Activated CD4-positive, alpha-beta T cell treated with anti-CD3 and anti-CD28 coated beads for 48 hours (primary cell): ENCODE results near the gene PASD1.
"Not testable (repeated sequence)": the region's sequence is repeated elsewhere in the genome, so short reads cannot be mapped to it uniquely, and the experiment has no call there.

ENCODE experiments used
- DNase-seq: peaks from one replicate; pipeline ENCODE4 v3.0.0-alpha.2; 2020

PASD1 gene, protein sequence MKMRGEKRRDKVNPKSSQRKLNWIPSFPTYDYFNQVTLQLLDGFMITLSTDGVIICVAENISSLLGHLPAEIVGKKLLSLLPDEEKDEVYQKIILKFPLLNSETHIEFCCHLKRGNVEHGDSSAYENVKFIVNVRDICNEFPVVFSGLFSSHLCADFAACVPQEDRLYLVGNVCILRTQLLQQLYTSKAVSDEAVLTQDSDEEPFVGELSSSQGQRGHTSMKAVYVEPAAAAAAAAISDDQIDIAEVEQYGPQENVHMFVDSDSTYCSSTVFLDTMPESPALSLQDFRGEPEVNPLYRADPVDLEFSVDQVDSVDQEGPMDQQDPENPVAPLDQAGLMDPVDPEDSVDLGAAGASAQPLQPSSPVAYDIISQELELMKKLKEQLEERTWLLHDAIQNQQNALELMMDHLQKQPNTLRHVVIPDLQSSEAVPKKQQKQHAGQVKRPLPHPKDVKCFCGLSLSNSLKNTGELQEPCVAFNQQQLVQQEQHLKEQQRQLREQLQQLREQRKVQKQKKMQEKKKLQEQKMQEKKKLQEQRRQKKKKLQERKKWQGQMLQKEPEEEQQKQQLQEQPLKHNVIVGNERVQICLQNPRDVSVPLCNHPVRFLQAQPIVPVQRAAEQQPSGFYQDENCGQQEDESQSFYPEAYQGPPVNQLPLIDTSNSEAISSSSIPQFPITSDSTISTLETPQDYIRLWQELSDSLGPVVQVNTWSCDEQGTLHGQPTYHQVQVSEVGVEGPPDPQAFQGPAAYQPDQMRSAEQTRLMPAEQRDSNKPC

GRCh38 chrX:151563449-151563848 lies at the start of gene PASD1:
TSS of gene PASD1 (plus strand) at chrX:151563675. CDS start at chrX:151601554, 37,879 bp downstream.
- no peak for DNase-seq

DNA sequence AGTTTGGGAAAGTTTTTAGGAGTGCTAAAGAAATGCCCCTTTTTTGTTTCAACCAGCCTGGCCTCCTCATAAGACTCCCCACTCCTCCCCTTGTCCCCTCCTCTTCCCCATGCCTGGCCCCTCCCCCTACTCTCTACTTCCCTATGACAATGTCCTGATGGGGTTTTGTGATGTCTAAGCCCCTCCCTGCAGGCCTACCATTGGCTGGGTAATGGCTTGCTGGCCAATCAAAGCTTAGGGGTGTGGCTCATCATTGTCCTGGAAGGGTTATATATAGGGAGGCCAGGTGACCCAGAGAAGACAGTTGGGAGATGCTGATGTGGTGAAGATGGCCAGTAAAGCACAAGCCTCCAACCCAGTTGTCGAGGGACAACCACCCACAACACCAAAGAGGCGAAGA lies 48.2 kb upstream of the PASD1 start:
- DNase-seq: no peak

GRCh38 chrX:151516538-151517187 lies 46.8 kb upstream of the PASD1 start:
- DNase-seq: no peak

GRCh38 chrX:151517421-151517820 lies 46.1 kb upstream of the PASD1 start:
- no peak for DNase-seq

GRCh38 chrX:151523351-151523750 lies 40.1 kb upstream of the PASD1 start:
- no peak for DNase-seq

DNA sequence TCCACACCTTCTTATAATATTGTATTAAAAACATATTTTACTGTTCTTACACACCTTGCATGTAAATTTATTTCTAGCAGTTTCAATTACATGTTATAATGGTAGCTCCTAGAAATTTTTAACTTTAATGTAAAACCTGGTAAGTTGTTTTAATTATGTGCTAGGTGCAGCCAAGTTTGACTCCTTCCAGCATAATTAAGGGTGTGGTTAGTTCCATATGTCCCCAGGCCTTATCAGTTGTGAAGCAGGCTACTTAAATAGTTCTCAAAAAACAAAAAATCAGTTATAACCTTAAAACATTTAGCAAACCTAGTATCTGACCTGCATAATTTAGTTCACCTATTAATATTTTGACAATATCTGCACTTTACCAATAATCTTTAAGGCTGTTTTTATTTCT lies 26.9 kb upstream of the PASD1 start:
- DNase-seq: no peak

GRCh38 chrX:151537572-151537971 lies 25.9 kb upstream of the PASD1 start:
- no peak for DNase-seq

DNA sequence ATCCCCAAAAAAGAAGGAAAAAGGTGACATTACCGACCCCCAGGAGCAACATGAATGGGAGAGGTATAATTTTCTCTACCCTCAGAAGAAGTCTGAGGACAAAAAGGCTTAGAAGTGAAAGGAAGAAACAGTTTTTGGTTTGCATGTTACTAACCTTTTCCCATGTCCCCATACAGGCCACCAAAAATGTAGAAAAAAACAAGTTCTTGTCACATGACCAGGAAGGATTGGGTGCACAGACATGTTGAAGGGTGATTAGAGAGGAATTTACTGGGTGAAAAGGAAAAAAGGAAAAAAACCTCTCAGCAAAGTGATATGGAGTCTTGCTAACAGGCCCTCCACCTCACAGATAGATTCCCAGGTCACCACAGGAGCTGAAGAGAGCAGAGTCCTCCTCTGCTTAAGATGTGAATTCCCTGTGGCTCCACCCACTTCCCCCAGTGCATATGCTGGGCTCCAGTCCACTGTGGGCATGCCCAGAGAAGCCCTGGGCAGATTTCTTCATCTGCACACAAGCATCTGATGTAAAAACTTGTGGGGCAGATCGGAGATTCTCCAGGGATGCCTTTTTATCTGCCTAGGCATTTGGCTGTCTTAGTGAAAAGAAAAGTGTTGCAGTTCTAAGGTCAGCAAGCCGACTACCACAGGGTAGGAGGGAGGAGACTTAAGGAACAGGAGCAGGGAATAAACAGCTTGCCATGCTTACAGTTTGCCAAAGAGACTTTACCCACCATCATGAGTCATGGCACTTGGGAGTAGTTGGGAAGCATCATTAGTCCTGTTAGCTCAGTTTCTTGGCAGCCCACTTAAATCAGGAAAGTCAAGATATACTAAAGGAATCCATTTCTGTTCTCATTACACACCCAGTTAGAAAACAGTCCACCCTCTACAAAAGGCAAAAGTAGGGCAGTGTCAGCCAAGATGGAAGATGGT lies 25.0 kb upstream of the PASD1 start:
- DNase-seq: no peak

DNA sequence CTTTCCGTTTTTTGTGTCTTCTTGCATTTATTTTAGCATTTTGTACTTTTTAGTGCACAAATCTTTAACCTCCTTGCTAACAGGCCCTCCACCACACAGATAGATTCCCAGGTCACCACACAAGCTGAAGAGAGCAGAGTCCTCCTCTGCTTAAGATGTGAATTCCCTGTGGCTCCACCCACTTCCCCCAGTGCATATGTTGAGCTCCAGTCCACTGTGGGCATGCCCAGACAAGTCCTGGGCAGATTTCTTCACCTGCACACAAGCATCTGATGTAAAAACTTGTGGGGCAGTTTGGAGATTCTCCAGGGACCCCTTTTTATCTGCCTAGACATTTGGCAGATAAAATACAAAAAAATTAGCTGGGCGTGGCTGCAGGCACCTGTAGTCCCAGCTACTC lies 19.8 kb upstream of the PASD1 start:
- no peak for DNase-seq

GRCh38 chrX:151546226-151546625 lies 17.2 kb upstream of the PASD1 start:
- DNase-seq: not testable (repeated sequence)

DNA sequence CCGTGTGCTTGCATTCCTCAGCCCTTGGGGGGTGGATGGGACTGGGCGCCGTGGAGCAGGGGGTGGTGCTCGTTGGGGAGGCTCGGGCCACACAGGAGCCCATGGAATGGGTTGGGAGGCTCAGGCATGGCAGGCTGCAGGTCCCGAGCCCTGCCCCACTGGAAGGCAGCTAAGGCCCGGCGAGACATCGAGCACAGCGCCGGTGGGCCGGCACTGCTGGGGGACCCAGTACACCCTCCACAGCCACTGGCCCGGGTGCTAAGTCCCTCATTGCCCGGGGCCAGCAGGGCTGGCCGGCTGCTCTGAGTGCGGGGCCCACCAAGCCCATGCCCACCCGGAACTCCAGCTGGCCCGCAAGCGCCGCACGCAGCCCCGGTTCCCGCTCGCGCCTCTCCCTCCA lies 12.3 kb upstream of the PASD1 start:
- DNase-seq: not testable (repeated sequence)

GRCh38 chrX:151552743-151553142 lies 10.7 kb upstream of the PASD1 start:
- no peak for DNase-seq

DNA sequence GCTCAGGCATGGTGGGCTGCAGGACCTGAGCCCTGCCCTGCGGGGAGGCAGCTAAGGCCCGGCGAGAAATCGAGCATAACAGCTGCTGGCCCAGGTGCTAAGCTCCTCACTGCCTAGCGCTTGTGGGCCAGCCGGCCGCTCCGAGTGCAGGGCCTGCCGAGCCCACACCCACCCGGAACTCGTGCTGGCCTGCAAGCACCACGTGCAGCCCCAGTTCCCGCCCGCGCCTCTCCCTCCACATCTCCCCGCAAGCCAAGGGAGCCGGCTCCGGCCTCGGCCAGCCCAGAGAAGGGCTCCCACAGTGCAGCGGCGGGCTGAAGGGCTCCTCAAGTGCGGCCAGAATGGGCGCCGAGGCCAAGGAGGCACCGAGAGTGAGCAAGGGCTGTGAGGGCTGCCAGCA lies 8.2 kb upstream of the PASD1 start:
- not testable (repeated sequence) for DNase-seq

- not testable (repeated sequence) for DNase-seq
These were observed 990 bp upstream of the PASD1 start for GRCh38 chrX:151562485-151562884.

GRCh38 chrX:151563003-151563402 lies 472 bp upstream of the PASD1 start:
- not testable (repeated sequence) for DNase-seq

DNA sequence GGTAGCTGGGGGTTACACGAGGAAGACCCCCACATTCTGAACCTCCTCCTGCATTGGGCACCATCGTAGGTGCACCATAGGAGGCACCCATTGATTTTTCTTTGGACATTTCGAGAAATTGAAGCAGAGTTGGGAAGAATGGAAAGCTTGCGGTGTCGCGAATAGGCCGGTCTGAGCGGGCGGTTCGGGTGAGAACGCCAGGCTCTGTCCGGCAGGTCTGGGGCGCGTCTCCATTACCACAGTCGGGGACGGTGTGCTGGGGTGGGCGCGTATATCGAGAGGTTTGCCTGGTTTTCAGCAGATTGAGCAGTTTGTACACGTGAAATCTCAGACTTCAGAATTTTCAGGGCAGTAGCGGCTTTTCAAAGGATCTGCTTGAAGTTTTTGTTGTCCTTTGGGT lies 560 bp downstream of the PASD1 start:
- DNase-seq: no peak

- DNase-seq: not testable (repeated sequence)
These were observed 3.4 kb downstream of the PASD1 start for GRCh38 chrX:151566872-151567271.

- no peak for DNase-seq
These were observed 7.1 kb downstream of the PASD1 start for GRCh38 chrX:151570561-151570960.

DNA sequence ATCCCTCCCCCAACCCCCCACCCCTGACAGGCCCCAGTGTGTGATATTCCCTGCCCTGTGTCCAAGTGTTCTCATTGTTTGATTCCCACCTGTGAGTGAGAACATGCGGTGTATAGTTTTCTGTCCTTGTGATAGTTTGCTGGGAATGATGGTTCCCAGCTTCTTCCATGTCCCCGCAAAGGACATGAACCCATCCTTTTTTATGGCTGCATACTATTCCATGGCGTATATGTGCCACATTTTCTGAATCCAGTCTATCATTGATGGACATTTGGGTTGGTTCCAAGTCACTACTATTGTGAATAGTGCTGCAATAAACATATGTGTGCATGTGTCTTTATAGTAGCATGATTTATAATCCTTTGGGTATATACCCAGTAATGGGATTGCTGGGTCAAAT lies 29.9 kb downstream of the PASD1 start:
- DNase-seq: not testable (repeated sequence)

- DNase-seq: no peak
These were observed 32.8 kb downstream of the PASD1 start for GRCh38 chrX:151596282-151596681.

DNA sequence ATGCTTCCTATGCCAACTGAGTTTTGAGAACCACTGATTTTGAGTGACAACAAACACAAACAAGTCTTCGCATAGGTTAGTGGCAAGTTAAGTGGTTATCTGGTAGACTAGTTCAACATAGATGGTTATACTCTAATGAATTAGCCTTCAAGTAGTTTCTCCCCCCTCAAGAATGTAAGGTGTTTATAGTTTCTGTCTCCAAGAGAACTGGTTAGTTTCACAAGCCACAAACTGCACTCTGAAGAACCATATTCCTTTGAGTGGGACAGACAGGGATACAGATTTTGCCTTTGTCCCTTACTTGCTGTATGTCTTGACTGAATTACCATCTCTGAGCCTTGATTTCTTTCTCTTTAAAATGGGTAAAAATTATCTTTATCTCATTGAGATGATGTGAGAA lies 41.5 kb downstream of the PASD1 start:
- no peak for DNase-seq

GRCh38 chrX:151609222-151609621 lies 45.7 kb downstream of the PASD1 start:
- DNase-seq: no peak

DNA sequence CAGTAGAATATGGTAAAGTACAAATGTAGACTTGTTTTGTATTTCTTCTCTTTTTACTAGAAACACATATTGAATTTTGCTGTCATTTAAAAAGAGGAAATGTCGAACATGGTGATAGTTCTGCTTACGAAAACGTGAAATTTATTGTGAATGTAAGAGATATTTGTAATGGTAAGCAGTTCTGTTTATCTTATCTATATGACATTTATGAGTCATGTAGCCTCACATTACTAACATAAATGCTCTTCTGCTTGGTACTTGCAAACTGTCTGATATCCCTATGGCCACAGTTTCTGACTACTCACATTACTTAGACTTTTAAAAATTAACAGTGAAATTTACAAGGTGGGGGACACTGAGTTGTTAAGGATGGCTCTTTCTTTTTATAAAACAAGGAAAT lies 57.9 kb downstream of the PASD1 start:
- DNase-seq: no peak
